NCI-H524 treated with DMSO at 0.1 percent for 48 hours (cell line): ENCODE results near the gene A2M.
"Not testable (repeated sequence)": the region's sequence is repeated elsewhere in the genome, so short reads cannot be mapped to it uniquely, and the experiment has no call there.

ENCODE experiments used
- DNase-seq: peaks from one replicate; lab custom pipeline; 2025; lab: John Stamatoyannopoulos, UW

Gene A2M

DNA sequence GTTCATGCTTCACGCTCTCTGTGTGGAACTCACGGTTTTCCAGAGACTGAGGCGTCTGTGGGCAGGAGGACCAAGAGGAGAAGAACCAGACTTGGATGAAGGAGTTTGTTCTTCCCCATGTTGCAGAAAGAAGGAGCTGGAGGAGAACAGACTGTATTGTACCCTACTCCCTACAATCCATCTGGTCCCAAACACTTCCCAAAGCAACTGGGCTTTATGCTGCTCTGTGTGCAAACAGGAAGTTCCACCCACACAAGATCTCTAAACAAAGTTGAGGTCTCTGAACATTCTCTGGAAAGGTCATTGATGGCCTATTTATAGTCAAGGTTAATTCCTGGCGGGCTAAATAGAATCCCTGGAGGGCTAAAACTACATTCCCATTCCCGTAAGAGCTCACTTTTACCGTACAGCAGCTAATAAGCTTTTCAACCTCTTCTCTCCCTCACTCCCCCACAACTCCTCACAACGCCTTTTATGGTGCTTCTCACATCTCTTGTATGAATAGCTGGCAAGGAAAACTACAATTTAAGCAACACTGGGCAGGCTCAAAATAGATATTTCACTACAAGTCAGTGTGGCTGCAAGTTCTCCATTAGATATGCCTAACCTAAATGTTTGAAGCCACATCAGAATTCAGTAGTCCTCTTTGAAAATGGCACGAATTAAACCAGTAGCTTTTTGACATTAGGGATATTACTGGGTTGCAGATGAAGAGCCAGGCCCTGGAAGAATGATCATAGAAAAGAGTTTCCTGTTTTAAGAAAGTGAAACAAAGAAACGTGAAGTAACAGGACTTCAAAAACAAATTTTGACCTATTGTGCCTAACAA lies at the start of gene A2M:
Gene A2M, minus strand, starts transcription at position 189 of the 829 bp plus-strand sequence. Its CDS starts 70 bp downstream, at position 119.
- DNase-seq = no peak

DNA sequence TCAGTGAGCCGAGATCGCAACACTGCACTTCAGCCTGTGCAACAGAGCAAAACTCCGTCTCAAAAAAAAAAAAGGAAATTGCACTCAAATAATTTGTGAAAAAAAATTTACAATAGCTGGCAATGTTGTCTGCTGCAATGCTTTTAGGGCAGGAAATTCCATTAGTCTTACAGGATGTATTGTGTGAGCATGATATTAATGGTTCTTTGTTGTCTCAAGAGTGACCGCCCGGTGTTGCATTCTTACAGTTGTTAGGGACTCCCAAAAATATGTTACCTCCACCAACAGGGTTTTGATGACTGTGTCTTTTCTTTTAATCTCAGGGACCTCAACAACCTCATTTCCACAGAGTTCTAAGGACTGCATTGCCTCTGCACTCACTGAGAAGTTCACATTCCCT lies 47.7 kb upstream of the A2M start:
- no peak for DNase-seq

DNA sequence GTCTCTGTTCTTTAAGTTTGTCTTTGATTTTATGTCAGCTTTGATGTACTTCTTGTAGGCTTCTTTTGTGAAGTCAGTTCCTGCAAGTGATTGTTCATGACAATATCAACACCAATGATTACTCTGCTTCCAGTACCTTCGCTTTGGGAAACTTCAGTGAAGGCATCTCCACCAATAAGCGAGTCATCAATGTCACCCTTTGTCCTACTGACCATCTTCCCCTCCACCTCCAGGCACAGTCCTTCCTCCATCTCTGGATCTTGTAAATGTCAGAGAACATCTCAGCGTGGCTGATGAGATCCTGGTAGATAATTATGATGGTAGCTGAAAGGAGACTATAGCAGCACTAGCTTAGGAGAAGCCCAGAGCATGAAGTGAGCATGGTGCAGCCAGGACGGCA lies 40.4 kb upstream of the A2M start:
- DNase-seq = no peak

DNA sequence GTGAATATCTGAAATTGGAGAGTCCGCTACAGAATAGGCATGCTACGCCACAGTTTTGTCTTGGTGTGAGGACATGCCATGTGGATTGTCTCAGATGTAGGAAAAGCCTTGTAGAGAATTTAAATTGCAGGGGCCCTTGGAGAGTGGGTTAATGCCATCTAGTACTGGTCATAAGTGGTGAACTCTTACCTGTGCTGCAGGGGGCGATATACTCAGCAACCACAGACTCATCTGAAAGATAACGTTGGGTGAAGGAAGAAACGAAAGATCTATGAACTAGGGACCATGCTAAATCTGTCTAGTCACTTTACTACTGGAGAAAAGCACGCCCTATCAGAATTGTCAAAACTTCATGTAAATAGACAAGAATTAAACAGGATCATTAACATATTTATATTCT lies 33.7 kb upstream of the A2M start:
- DNase-seq = no peak

DNA sequence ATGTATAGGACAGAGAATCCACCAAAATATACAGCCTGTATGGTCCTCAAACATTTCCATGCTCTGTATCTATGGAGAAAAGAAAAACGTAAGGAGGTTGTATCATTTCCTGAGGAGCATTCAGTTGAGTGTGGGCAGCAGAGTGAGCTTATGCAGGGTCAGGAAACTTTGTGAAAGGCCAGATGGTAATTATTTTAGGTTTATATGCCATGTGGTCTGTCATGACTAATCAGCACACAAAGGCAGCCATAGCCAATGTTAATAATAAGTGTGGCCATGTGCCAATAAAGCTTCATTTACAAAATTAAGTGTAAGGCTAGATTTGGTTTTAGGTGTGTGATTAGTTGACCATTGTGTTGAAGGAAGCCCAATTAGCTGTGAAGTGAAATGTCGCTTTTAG lies 33.2 kb upstream of the A2M start:
- DNase-seq = no peak

DNA sequence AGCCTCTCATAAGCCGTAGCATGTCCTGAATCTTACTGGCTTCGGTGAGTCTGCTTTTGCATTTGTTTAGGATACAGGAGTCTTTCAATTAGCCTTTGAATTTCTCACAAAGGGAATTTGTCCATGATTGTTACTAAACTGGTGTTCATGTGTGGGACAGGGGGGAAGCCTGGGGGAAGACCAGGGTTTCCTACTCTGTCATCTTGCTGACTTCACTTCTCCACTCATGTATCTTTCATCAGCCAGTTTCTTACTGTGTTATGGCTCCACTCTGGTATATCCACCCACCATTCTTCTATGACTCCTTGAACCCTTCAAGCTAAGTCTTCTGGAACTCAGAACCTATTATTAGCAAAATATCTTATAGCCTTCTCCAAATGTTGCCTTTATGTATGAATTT lies 31.7 kb upstream of the A2M start:
- DNase-seq = no peak

DNA sequence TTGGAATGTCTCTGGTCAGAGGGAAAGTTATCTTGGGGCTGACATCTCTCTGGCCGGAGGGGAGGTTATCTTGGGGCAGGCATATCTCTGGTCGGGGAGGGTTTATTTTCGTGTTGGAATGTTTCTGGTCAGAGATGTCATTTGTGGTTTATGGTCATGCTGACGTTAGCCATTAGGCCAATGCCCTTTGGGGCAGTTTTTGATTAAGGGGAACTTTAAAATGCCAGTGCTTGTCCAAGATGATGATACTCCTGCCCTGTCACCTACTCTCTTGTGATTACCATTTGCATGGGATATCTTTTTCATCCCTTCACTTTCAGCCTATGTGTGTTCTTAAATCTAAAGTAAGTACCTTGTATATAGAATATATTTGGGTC lies 29.0 kb upstream of the A2M start:
- no peak for DNase-seq

DNA sequence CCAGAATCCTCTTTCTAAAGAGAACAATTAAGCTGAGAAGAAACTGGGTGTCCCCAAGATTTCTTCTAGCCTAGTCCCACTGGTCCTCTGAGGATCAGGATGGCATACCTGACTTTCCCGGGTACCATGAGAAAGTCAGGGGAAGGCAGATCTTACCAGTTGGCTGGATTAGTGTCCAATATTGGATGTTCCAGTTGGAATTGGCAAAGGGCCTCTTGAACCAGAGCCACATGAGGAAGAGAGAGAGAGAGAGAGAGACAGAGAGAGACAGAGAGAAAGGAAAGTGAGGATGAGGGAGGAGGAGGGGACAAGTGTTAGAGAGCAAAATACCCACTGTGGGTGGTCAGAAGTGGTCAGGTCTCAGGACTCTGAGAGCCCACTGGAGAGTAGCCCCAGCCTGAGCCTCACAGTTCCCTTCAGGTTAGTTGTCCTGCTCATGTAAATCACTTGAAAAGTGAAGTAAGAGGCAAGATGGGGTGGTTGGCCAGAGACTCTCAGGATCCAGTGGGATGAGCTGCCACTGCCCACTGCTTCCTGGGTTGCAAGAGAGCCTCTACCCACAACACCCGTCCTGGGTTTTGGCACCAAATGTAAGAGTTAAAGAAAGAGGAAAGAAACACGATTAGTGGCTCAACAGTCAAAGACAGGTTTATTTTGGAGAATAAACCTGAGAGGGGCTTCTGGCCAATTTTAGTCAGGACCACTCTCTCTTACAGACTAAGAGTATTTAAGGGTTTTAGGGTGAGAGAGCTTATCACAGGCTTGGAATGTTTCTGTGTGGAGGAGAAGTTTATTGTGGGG lies 28.4 kb upstream of the A2M start:
- DNase-seq = no peak

DNA sequence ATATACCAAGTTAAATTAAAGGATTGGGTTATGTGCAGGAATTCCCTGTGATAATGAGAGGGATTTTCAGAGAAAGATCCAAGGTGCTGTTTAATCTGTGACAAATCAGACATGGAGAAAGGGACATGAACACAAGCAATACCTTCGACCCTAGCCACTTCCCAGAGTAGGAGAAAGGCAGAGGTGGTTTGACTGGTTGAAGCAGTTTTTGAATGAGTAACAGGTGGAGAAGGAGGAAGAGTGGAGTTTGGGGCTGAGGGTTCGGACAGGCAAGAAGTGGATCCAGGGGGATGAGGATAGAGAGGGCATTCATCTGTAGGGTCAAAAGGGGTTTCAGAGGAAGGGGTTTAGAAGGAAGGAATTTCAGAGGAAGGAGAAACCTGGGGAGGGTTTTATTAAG lies 27.4 kb upstream of the A2M start:
- no peak for DNase-seq

DNA sequence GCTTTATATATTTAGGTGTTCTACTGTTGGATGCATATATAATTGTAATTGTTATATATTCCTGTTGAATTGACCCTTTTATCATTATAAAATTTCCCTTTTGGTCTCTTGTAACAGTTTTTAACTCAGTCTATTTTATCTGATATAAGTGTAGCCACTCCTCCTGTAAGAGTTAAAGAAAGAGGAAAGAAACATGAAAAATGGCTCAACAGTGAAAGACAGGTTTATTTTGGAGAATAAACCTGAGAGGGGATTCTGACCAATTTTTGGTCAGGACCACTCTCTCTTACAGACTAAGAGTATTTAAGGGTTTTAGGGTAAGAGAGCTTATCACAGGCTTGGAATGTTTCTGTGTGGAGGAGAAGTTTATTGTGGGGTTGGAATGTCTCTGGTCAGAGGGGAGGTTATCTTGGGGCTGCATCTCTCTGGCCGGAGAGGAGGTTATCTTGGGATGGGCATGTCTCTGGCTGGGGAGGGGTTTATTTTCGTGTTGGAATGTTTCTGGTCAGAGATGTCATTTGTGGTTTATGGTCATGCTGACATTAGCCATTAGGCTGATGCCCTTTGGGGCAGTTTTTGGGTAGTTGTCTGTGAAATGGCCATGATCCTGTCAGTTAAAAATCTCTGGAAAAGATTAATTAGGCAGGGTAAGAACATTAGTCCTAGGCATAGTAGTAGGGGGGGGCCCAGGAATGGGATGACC lies 24.0 kb upstream of the A2M start:
- DNase-seq = not testable (repeated sequence)

DNA sequence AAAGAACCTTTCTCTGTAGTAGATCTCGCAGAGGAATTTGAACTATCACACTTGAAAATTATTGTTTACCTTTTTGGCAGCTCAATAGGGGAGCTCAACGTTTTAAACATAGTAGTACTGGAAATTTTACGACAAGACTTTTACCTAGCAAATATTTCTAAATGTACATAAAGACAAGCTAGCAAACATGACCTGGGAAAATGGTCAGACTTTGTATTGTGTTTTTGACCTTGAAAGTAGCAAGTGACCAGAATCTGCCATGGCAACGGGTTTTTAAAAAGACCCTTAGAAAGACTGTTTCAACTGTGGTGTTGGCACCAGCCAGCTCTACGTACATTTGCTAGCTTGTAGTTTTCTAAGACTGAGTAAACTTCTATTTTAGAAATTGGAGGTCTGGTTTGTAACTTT lies 20.2 kb upstream of the A2M start:
- DNase-seq = no peak

DNA sequence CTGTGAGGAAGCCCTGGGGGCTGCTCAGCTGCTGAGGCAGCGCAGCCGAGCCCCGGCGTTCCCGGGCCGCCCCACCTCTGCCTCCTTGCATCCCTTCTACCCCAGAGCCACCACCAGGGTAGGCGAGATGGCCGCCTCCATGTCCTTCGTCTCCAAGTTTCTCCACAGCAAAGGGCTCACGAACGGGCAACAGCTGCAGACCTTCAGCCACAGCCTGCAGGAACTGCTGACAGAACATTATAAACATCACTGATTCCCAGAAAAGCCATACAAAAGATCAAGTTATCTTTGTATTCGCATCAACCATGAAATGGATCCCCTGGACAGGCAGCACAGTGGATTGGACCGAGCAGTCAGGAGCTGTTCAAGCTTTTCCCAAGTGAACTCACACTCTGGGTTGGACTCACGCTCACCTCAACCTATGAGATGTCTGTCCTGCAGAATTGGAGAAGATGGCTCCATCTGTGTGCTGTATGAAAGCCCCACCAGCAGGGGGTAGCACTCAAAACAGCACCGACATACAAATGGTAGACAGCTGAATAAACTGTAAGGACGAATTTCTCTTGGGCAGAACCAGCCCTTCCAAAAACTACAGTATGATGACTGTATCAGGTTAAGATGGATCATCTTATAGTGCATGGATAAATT lies 19.4 kb upstream of the A2M start:
- no peak for DNase-seq

DNA sequence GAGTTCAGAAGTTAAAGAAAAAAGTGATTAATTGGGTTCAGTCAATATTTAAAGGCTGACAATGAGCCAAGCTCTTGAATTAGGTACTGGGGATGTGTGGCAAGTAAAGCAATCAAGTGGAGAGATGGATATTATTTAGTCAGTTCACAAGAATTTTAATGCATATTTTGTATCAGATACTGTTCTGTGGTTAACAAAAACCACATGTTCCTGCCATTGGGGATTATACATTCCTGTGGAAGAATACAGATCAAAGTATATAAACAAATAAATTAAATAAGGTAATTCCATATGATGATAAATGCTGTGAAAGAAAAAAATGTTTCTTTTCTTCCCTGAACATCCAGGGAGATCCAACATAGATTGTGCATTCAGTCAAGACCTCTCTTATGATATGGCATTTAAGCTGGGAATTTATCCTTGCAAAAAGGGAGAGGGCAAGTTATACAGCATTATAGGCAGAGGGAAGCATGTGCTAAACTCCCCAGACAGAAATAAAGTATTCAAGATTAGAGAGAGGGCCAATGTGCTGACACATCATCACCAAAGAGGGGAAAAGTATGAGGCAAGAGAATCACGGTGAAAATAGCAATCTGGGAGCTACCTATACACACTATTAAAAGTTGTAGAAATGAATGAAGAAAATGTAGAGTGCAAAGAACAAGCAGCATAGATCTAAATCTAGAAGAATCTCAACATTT lies 17.6 kb upstream of the A2M start:
- DNase-seq = no peak

DNA sequence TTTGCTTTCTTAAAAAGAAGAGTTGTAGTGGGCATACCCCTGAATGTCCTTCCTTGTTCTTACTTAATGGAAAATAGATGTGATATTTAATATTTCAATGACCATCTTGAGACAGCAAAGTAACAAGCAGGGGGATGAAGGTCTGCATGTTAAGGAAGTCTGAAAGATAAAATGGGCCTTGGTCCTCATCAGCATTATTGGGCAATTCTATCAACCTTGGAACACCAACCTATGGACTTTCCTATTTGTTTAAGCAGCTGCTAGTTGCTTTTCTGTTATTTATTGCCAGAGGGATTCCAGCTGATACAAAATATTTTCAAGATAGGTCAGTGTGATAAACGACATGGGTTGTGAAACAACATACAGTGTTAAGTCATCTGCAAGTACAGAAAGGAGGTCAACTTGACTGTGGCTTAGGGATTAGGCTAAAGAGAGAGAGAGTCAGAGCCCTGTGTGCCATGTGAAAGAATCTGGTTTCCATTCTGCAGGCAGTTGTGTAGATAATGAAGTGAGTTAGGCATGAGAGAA lies 16.4 kb upstream of the A2M start:
- DNase-seq = no peak

DNA sequence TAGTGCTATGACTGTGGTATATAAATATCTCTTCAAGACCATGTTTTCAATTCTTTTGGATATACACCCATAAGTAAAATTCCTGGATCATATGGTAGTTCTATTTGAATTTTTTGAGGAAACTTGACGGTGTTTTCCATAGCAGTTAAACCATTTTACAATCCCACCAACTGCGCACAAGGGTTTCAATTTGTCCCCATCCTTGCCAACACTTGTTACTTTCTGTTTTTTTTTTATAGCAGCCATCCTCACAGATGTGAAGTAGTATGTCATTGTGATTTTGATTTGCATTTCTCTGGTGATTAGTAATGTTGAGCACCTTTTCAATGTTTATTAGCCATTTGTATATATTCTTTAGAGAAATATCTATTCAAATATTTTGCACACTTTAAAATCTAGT lies 14.5 kb upstream of the A2M start:
- DNase-seq = no peak

DNA sequence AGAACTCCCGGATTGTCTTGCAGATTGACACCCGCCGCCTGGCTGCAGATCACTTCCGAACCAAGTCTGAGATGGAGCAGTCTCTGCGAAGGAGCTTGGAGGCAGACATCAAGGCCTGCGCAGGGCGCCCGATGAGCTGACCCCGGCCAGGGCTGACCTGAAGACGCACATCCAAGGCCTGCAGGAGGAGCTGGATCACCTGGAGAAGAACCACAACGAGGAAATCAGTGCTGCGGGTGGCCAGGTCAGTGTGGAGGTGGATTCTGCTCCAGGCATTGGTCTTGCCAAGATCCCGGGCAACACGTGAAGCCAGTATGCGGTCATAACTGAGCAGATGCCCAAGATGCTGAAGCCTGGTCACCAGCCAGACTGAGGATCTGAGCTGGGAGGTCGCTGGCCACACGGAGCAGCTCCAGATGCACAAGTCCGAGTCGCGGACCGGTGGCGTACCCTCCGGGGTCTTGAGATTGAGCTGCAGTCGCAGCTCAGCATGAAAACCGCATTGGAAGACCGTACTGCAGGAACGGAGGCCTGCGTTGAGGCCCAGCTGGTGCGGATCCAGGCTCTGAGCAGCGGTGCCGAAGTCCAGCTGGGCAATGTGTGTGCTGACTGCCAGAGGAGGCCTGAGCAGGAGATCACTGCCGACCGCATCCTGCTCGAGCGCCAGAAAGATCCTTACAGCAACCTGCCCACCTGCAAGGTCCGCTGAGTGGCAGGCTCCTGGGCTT lies 12.4 kb upstream of the A2M start:
- DNase-seq = no peak

DNA sequence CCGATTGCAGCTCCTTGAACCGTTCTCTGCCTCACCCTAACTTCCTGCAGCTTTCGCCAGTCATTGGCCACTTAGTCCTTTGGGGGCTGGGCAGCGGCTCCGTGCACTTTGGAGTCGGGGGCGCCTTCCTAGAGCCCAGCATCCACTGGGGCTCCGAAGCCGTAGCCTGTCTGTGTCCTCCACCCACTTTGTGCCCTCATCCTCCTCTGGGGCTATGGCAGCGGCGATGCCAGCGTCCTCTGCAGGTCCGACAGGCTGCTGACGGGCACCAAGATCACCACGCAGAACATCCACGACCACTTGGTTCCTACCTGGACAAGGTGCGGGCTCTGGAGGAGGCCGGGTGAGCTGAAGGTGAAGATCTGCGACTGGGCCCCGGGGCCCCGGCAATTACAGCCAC lies 11.8 kb upstream of the A2M start:
- no peak for DNase-seq

DNA sequence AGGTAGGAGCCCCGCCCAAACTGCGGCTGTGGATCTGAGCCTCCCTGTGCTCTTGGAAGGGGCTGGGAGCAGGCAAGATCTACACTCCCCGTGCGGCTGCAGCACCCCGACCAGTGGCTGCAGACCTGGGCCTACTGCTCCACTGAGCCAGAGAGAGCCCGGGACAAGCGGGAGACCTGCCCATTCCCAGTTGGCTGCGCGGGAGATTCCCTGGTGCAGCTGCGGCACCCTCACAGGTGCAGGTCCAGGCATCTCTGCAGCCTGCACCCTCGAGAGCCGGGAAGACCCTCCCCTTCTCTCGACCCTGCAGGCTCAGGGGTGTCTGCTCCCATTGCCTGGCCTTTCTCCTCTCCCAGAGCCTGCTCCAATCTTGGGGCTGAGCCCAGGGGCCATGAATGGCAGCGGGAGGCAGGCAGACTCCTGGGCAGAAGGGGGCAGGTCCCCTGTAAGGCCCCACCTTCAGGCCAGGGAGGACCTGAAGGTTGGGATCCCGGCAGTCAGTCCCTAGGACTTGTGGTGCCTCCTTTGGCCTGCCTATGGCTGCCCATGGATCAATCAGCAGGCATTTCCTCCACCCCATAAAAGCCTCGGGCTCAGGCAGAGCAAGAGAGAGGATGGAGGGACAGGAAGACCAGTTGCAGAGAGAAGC lies 8.8 kb upstream of the A2M start:
- no peak for DNase-seq

DNA sequence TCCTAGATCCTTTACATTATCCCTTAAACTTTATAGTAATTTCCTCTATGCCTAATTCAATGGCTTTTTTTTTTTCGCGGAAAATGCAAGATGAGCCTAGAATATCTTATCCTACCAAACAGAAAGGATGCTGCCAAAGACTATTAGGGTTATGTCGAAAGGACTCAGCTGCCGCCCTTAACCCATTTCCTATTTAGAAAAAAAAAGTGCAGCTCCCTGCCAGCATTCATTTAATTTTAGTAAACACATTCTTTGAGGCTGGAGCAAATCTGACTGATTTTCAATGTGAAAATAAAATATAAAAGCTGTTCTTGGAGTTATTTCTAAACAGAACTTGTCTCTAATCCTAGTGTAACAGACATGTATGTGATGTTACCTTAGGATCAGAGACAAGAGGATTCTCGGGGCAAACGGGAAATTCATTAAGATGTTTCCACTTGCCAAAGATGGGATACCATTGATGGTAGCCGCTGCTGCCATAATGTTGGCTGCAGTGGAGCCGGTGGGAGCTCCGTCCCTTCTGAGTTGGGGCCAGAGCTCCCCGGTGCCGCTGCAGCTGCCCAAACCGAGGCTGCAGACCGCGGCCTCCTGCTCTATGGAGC lies 8.2 kb upstream of the A2M start:
- DNase-seq = no peak

DNA sequence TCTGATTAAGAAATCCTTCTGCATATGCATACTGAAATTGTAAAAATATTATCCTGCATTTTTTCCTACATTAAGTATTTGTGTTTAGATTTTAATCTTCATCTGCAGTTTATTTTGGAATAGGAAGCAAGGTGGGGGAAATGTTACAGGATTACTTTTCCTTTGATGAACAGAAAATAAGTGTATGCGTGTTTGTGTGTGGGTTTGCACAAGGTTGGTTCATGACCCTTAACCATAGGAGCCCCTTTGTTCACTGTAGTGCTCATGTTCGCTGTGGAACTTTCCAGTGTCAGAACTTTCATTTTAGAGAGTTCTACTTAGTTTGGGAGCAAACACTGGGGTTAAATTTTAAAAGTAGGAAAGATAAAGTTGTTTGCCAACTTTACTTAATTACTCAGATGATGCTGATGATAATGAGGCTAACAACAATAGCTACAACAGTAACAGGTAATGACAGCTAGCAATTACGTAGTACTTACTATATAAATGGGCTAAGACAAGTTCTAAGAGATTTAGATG lies 6.4 kb upstream of the A2M start:
- no peak for DNase-seq
